ENCODE measurements around the gene CALN1. TPM values are rescaled to one million over a fixed set of nuclear protein-coding genes. Genes with fewer than 3 reads are reported as not detected.

The CALN1 gene
- total RNA-seq, 2 donors from 2014 or later, result 4.3 to 6.9 TPM

DNA sequence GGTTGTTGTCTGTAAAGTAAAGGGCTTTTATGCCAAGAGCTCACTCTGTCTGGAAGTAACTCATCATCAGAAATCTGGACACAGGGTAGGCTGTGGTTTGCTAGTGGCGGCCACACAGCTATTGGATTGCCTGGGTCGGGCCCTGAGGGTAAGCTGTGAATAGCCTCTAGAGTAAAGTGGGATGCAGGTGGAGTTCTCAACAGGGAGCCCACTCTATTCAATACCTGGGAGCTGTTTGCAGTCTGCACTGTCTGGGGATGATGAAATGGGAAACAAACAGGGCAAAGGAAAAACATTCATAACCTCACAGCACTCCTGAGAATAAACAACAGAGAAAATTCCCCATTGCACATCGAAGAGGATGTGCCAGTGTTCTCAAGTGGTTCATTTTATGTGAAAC is 582.6 kb downstream of the CALN1 start:
- H3K9me3 ChIP-seq (ENCODE audit: control insufficient read depth, low read length), result no peaks in the 10 kb centered on the region
- Mint-ChIP-seq H3K4me1 (no peaks in the 10 kb centered on the region), H3K4me3 (no peak overlapping the region), H3K27me3 (ENCODE audit: insufficient read depth) (no peaks in the 10 kb centered on the region), H3K9me3 (no peaks in the 10 kb centered on the region), H3K27ac (no peak overlapping the region), H3K36me3 (ENCODE audit: low read depth) (no peaks in the 10 kb centered on the region)
- H3K27ac ChIP-seq (ENCODE audit: low read depth, low read length), result no peak overlapping the region
- no peaks in the 10 kb centered on the region for H3K4me1 ChIP-seq (ENCODE audit: control insufficient read depth, insufficient read depth, low read length)
- TF ChIP-seq, protein P1, sequence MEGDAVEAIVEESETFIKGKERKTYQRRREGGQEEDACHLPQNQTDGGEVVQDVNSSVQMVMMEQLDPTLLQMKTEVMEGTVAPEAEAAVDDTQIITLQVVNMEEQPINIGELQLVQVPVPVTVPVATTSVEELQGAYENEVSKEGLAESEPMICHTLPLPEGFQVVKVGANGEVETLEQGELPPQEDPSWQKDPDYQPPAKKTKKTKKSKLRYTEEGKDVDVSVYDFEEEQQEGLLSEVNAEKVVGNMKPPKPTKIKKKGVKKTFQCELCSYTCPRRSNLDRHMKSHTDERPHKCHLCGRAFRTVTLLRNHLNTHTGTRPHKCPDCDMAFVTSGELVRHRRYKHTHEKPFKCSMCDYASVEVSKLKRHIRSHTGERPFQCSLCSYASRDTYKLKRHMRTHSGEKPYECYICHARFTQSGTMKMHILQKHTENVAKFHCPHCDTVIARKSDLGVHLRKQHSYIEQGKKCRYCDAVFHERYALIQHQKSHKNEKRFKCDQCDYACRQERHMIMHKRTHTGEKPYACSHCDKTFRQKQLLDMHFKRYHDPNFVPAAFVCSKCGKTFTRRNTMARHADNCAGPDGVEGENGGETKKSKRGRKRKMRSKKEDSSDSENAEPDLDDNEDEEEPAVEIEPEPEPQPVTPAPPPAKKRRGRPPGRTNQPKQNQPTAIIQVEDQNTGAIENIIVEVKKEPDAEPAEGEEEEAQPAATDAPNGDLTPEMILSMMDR (conservative IDR thresholded peaks at IDR 0.05), result no peak
- WGBS, 2 experiments (ENCODE audit: insufficient coverage in 1 of 2, insufficient read length in 1 of 2), result 78 to 89% methylated on average over 1 to 3 of the region's 3 CpGs
- no peaks in the 10 kb centered on the region for H3K27me3 ChIP-seq (ENCODE audit: control insufficient read depth, insufficient read depth, low read length, poor library complexity, severe bottlenecking)
- H3K9ac ChIP-seq (ENCODE audit: extremely low read depth, low read length, poor library complexity, severe bottlenecking), result no peak overlapping the region
- no peaks in the 10 kb centered on the region for H3K36me3 ChIP-seq (ENCODE audit: control insufficient read depth, insufficient read depth, low read length)
- H3K4me3 ChIP-seq (ENCODE audit: low read length), result no peak overlapping the region
- no peak for DNase-seq

DNA sequence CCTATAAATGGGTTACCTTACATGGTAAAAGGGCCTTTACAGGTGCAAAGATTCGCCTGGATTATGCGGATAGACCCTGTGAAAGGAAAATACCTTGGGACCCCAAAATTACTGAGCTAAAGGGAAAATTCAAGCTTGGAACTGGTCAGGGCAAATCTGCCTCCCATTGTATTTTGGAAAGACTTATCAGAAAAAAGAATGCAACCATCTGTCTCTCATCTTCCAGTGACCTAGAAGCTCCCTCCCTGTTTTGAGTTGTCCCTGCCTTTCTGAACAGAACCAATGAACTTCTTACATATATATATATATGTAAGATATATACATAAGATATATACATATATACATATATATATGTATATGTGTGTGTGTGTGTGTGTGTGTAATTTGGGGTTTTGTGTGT is 583.8 kb downstream of the CALN1 start:
- H3K27me3 ChIP-seq (ENCODE audit: control insufficient read depth, insufficient read depth, low read length, poor library complexity, severe bottlenecking), result no peaks in the 10 kb centered on the region
- H3K27ac ChIP-seq (ENCODE audit: low read depth, low read length), result no peak overlapping the region
- WGBS, 2 experiments (ENCODE audit: insufficient coverage in 1 of 2, insufficient read length in 1 of 2), result 95 to 100% methylated on average over 2 of the region's 2 CpGs
- no peak for DNase-seq
- Mint-ChIP-seq H3K4me1 (no peaks in the 10 kb centered on the region), H3K9me3 (no peaks in the 10 kb centered on the region), H3K36me3 (ENCODE audit: low read depth) (no peaks in the 10 kb centered on the region), H3K4me3 (no peak overlapping the region), H3K27me3 (ENCODE audit: insufficient read depth) (no peaks in the 10 kb centered on the region), H3K27ac (no peak overlapping the region)
- no peak overlapping the region for H3K4me3 ChIP-seq (ENCODE audit: low read length)
- TF ChIP-seq, protein P1 (conservative IDR thresholded peaks at IDR 0.05), result no peak
- H3K4me1 ChIP-seq (ENCODE audit: control insufficient read depth, insufficient read depth, low read length), result no peaks in the 10 kb centered on the region
- H3K9ac ChIP-seq (ENCODE audit: extremely low read depth, low read length, poor library complexity, severe bottlenecking), result no peak overlapping the region
- no peaks in the 10 kb centered on the region for H3K9me3 ChIP-seq (ENCODE audit: control insufficient read depth, low read length)
- no peaks in the 10 kb centered on the region for H3K36me3 ChIP-seq (ENCODE audit: control insufficient read depth, insufficient read depth, low read length)

DNA sequence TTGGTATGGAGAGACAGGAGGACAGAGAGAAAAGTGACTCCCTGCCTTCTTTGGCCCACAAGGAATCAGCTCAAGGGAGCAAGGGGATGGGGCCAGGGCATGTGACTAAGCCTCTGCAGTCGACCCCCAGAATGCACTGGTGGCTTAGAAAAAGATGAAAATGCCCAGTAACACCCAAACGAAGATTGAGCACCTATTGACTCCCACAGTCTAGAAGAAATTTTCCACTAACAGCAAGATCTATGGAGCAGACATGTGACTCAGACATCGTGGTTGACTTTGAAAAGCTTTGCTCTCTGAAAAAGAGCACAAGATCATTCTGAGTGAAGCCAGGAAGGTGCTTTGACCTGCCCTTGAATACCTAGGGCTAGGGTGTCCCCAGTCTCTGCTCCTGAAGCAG is 586.0 kb downstream of the CALN1 start:
- H3K36me3 Mint-ChIP-seq (ENCODE audit: low read depth), result no peaks in the 10 kb centered on the region
- Histone ChIP-seq H3K4me1 (ENCODE audit: control insufficient read depth, insufficient read depth, low read length) (no peaks in the 10 kb centered on the region), H3K27me3 (ENCODE audit: control insufficient read depth, insufficient read depth, low read length, poor library complexity, severe bottlenecking) (no peaks in the 10 kb centered on the region), H3K9ac (ENCODE audit: extremely low read depth, low read length, poor library complexity, severe bottlenecking) (no peak overlapping the region), H3K27ac (ENCODE audit: low read depth, low read length) (no peak overlapping the region), H3K36me3 (ENCODE audit: control insufficient read depth, insufficient read depth, low read length) (no peaks in the 10 kb centered on the region), H3K4me3 (ENCODE audit: low read length) (no peak overlapping the region), H3K9me3 (ENCODE audit: control insufficient read depth, low read length) (no peaks in the 10 kb centered on the region)
- H3K27me3 Mint-ChIP-seq (ENCODE audit: insufficient read depth), result no peaks in the 10 kb centered on the region
- no peaks in the 10 kb centered on the region for H3K9me3 Mint-ChIP-seq
- H3K27ac Mint-ChIP-seq, result no peak overlapping the region
- WGBS, 2 experiments (ENCODE audit: insufficient coverage in 1 of 2, insufficient read length in 1 of 2), result 83 to 91% methylated on average over 2 to 3 of the region's 3 CpGs
- TF ChIP-seq, protein P1 (conservative IDR thresholded peaks at IDR 0.05), result no peak
- no peak for DNase-seq
- H3K4me3 Mint-ChIP-seq, result no peak overlapping the region
- no peaks in the 10 kb centered on the region for H3K4me1 Mint-ChIP-seq

Measured in endodermal cell (in vitro differentiated cells).